HFFc6 (cell line): ENCODE data around the gene GPATCH2. TPM values are rescaled to one million over a fixed set of nuclear protein-coding genes. Genes with fewer than 3 reads are reported as not detected.

ENCODE experiments used
- DNase-seq: peaks from one replicate; pipeline ENCODE4 v3.0.0-alpha.2; 2018
- H3K27ac Mint-ChIP-seq: 2 replicates; pipeline ENCODE4 v1.8.0; 2020; ENCODE audit warnings: mild to moderate bottlenecking, mixed read lengths
- H3K27me3 Mint-ChIP-seq: 2 replicates; pipeline ENCODE4 v1.8.0; 2021; ENCODE audit warnings: mild to moderate bottlenecking, moderate library complexity, mixed read lengths; ENCODE audit not compliant: insufficient read depth
- H3K36me3 Mint-ChIP-seq: 2 replicates; pipeline ENCODE4 v1.8.0; 2021; ENCODE audit warnings: low read depth, mixed read lengths
- H3K4me1 Mint-ChIP-seq: 2 replicates; pipeline ENCODE4 v1.8.0; 2020; ENCODE audit warnings: low read depth, mixed read lengths
- H3K4me3 Mint-ChIP-seq: 2 replicates; pipeline ENCODE4 v1.8.0; 2020; ENCODE audit warnings: mild to moderate bottlenecking, moderate library complexity, mixed read lengths
- H3K9me3 Mint-ChIP-seq: 2 replicates; pipeline ENCODE4 v1.8.0; 2020; ENCODE audit warnings: mild to moderate bottlenecking, mixed read lengths
- CTCF ChIP-seq: fragments of 200-600 bp; sonication (generic); IDR thresholded peaks from 2 replicates; pipeline ENCODE4 v1.5.0; 2021; ENCODE audit warnings: antibody characterized with exemption, mild to moderate bottlenecking
- total RNA-seq, 6 experiments: library from RNA; stranded (reverse); fragmentation: NEBNext Ultra II Directional; extraction: Animal tissue kit (Norgen Biotek cat#: 25700); gene quantifications; 2 replicates in 1 of 6; 3 replicates in 5 of 6; pipeline ENCODE4 v1.2.3, GENCODE V29; 2021

Gene GPATCH2
- total RNA-seq, 6 experiments from 2014 or later, result 8.1 to 11.5 (median 9.8) TPM

- Mint-ChIP-seq H3K9me3 (no peaks in the 10 kb centered on the region), H3K27ac (peak overlapping the region; percentile 86), H3K4me1 (peaks cover 27% of the 10 kb centered on the region), H3K27me3 (no peaks in the 10 kb centered on the region; the same call in 1 of the 2 replicates), H3K4me3 (peak overlapping the region; percentile 67), H3K36me3 (no peaks in the 10 kb centered on the region)
- TF ChIP-seq CTCF, result peak; percentile 79
- peak; percentile 91 for DNase-seq
Observed at GRCh38 chr1:217660353-217661062, 29.6 kb upstream of the GPATCH2 start.

DNA sequence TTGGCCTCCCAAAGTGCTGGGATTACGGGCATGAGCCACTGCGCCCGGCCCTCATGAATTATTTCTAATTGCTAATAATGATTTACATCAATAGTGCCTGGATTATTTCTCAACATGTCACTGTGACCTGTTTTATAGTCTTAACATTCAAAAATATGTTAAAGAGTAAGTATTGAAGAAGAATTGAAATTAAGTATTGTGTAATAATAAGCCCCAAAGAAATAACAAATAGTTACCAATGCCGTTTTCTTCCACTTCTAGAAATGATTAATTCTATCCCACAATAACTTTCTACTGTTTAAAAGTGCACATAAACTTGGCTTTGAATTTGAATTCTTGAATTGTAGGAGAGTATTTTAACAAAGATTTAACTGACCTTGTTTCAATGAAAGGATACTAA, 19.8 kb upstream of the GPATCH2 start:
- DNase-seq, result no peak
- no peaks in the 10 kb centered on the region for H3K27me3 Mint-ChIP-seq
- no peak overlapping the region for H3K4me3 Mint-ChIP-seq
- H3K27ac Mint-ChIP-seq, result no peak overlapping the region
- H3K4me1 Mint-ChIP-seq, result peaks cover 5% of the 10 kb centered on the region; the same call in 1 of the 2 replicates
- no peak for TF ChIP-seq CTCF
- H3K36me3 Mint-ChIP-seq, result no peaks in the 10 kb centered on the region
- H3K9me3 Mint-ChIP-seq, result no peaks in the 10 kb centered on the region

DNA sequence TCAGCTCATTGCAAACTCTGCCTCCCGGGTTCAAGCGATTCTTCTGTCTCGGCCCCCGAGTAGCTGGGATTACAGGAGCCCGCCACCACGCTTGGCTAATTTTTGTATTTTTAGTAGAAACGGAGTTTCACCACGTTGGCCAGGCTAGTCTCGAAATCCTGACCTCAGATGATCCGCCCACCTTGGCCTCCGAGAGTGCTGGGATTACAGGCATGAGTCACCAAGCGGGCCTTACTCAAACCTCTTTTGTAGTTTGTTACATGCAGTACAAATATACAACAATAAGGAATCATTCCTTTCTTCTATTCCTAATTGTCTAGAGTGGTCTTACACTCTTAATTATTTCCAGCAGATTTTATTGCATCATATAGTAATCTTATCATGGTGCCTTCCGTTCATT, 16.9 kb upstream of the GPATCH2 start:
- no peak for DNase-seq

DNA sequence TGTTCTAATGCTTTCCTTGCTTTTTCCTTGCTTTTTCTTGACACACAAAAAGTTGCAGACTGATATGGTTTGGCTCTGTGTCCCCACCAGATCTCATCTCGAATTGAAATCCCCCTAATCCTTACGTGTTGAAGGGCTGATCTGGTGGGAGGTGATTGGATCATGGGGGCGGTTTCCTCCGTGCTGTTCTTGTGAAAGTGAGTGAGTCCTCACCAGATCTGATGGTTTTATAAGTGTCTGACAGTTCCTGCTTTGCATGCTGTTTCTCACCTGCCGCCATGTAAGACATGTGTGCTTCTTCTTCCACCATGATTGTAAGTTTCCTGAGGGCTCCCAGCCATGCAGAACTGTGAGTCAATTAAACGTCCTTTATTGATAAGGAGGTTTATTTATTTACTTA, 11.6 kb upstream of the GPATCH2 start:
- H3K36me3 Mint-ChIP-seq, result no peaks in the 10 kb centered on the region
- TF ChIP-seq CTCF, result no peak
- H3K9me3 Mint-ChIP-seq, result no peaks in the 10 kb centered on the region
- no peaks in the 10 kb centered on the region; the same call in 1 of the 2 replicates for H3K27me3 Mint-ChIP-seq
- no peaks in the 10 kb centered on the region for H3K4me1 Mint-ChIP-seq
- no peak overlapping the region for H3K4me3 Mint-ChIP-seq
- no peak for DNase-seq
- no peak overlapping the region for H3K27ac Mint-ChIP-seq

More for the DNA sequence above, 16.9 kb upstream of the GPATCH2 start:
- no peak overlapping the region for H3K27ac Mint-ChIP-seq
- peaks cover 5% of the 10 kb centered on the region; the same call in 1 of the 2 replicates for H3K4me1 Mint-ChIP-seq
- no peak for TF ChIP-seq CTCF
- no peak overlapping the region for H3K4me3 Mint-ChIP-seq
- H3K27me3 Mint-ChIP-seq, result no peaks in the 10 kb centered on the region
- no peaks in the 10 kb centered on the region for H3K36me3 Mint-ChIP-seq
- no peaks in the 10 kb centered on the region for H3K9me3 Mint-ChIP-seq

- no peak for DNase-seq
- H3K4me1 Mint-ChIP-seq, result peaks cover 38% of the 10 kb centered on the region
- no peak overlapping the region for H3K4me3 Mint-ChIP-seq
- no peak for TF ChIP-seq CTCF
- no peak overlapping the region for H3K27ac Mint-ChIP-seq
- H3K36me3 Mint-ChIP-seq, result no peaks in the 10 kb centered on the region
- no peaks in the 10 kb centered on the region; the same call in 1 of the 2 replicates for H3K27me3 Mint-ChIP-seq
- no peaks in the 10 kb centered on the region for H3K9me3 Mint-ChIP-seq
Observed at GRCh38 chr1:217627431-217627830, 3.5 kb downstream of the GPATCH2 start.
